Measurements from ENCODE around the gene NR2F1-AS1. TPM values are rescaled to one million over a fixed set of nuclear protein-coding genes. Genes with fewer than 3 reads are reported as not detected.

Gene NR2F1-AS1
- total and polyA plus RNA-seq, 9 of the 15 experiments (the other 6 are each of a cell fraction or from before 2014, with no cell fraction given) = not detected

- no peak for DNase-seq (ENCODE audit: extremely low read depth in 1 of 4, low spot score in 3 of 4)
- Histone ChIP-seq H3K79me2 (ENCODE audit: control insufficient read depth, insufficient read depth, low read length) (no peaks in the 10 kb centered on the region), H3K27ac (ENCODE audit: extremely low read depth, low read depth, low read length) (no peak overlapping the region), H3K27me3 (ENCODE audit: control insufficient read depth in 2 of 2, insufficient read depth in 2 of 2, low read length in 2 of 2) (peaks cover 3 to 6% of the 10 kb centered on the region in 2 experiments; a peak in 3 of 5 replicates), H3K4me1 (replicated peaks in 1 of 2; ENCODE audit: control insufficient read depth in 2 of 2, insufficient read depth in 2 of 2, low read length in 2 of 2) (no peaks in the 10 kb centered on the region), H3K9me1 (ENCODE audit: control insufficient read depth, insufficient read depth, low read length) (no peaks in the 10 kb centered on the region), H3K9ac (ENCODE audit: insufficient read depth in 1 of 2, low read depth in 2 of 2, low read length in 2 of 2) (no peak overlapping the region), H3K4me2 (ENCODE audit: insufficient read depth, low read length) (no peak overlapping the region), H4K20me1 (replicated peaks; ENCODE audit: control insufficient read depth, insufficient read depth, low read length) (no peaks in the 10 kb centered on the region), H3K36me3 (ENCODE audit: control insufficient read depth, insufficient read depth, low read length) (no peaks in the 10 kb centered on the region), H3K4me3 (no peak overlapping the region), H3K9me3 (replicated peaks; ENCODE audit: control insufficient read depth, insufficient read depth, low read depth, low read length) (no peaks in the 10 kb centered on the region), H2AFZ (ENCODE audit: low read depth, low read length) (no peak overlapping the region)
- ChIA-PET CTCF (ENCODE audit: low intra/inter-chr PET ratio) (no interaction called here), POLR2A (no interaction called here)
- FAIRE-seq = no peak
- TF ChIP-seq SMARCB1 (IDR thresholded peaks at IDR 0.05; ENCODE audit: insufficient read length, low read depth) (no peak), ZNF740 (CRISPR knock-in tag; IDR thresholded peaks at IDR 0.05) (no peak), ZNF740 (tag; IDR thresholded peaks at IDR 0.05) (no peak), FOXA1 (IDR thresholded peaks at IDR 0.05; ENCODE audit: borderline replicate concordance) (no peak), CHD2 (IDR thresholded peaks at IDR 0.05; ENCODE audit: low read depth, low read length) (no peak), CAMTA2 (CRISPR knock-in tag; conservative IDR thresholded peaks at IDR 0.05) (no peak), SRSF3 (IDR thresholded peaks at IDR 0.05; ENCODE audit: insufficient read depth, low read length) (no peak), ZBTB1 (CRISPR knock-in tag; IDR thresholded peaks at IDR 0.05; ENCODE audit: borderline replicate concordance, low read depth) (no peak), BDP1 (IDR thresholded peaks at IDR 0.05; ENCODE audit: insufficient read depth, insufficient read length) (no peak), HBP1 (CRISPR knock-in tag; IDR thresholded peaks at IDR 0.05) (no peak), SIN3A (IDR thresholded peaks at IDR 0.05; ENCODE audit: borderline replicate concordance in 2 of 2, control insufficient read depth in 1 of 2, low read depth in 2 of 2, low read length in 2 of 2) (no peak), E2F3 (CRISPR knock-in tag; IDR thresholded peaks at IDR 0.05) (no peak), ETV1 (tag; conservative IDR thresholded peaks at IDR 0.05; ENCODE audit: low read depth) (no peak), CBFA2T2 (conservative IDR thresholded peaks at IDR 0.05) (no peak), ATF6 (CRISPR knock-in tag; IDR thresholded peaks at IDR 0.05) (no peak), YBX1 (IDR thresholded peaks at IDR 0.05) (no peak), ELF4 (CRISPR knock-in tag; IDR thresholded peaks at IDR 0.05) (no peak), FOXA3 (CRISPR knock-in tag; conservative IDR thresholded peaks at IDR 0.05 in 1 of 2, IDR thresholded peaks at IDR 0.05 in 1 of 2) (no peak), CBFB (CRISPR knock-in tag; IDR thresholded peaks at IDR 0.05) (no peak), EP300 (IDR thresholded peaks at IDR 0.05; ENCODE audit: low read length) (no peak)
- intact Hi-C loops (cut with micrococcal nuclease) (loop anchor here (10.0 kb wide), 1 partner anchor 304 kb away; no protein-coding TSS in a partner anchor), in situ Hi-C loops (cut with MboI) (no loop called here)
- no peak for ATAC-seq
- no TSS peak for BruUV-seq (replicated peaks)
- WGBS (ENCODE audit: insufficient coverage, low coverage, missing lambda C conversion rate) = 1% methylated on average over 17 of the region's 17 CpGs
Measured at GRCh38 chr5:93610581-93611272, 29.7 kb upstream of the NR2F1-AS1 start.

Data from K562 (cell line).